DOHH2 (cell line): ENCODE data around the gene EML3.

Source experiments
- EZH2phosphoT487 ChIP-seq: fragments of 200-600 bp; sonication (generic); IDR thresholded peaks from 2 replicates; pipeline ENCODE4 v1.6.1; 2017; ENCODE audit warnings: borderline replicate concordance, mild to moderate bottlenecking, antibody characterized with exemption, low read length, moderate library complexity, mixed read lengths
- TF ChIP-seq, protein P1 (sequence below): fragments of 200-600 bp; sonication (generic); IDR thresholded peaks from one replicate; pipeline ENCODE4 v1.5.1; 2014; ENCODE audit warnings: antibody characterized with exemption, mild to moderate bottlenecking, low read depth, low read length; ENCODE audit not compliant: poor library complexity, severe bottlenecking

GRCh38 chr11:62553839-62554361 lies 58.7 kb downstream of the EML3 start:
- TF ChIP-seq, protein P1, sequence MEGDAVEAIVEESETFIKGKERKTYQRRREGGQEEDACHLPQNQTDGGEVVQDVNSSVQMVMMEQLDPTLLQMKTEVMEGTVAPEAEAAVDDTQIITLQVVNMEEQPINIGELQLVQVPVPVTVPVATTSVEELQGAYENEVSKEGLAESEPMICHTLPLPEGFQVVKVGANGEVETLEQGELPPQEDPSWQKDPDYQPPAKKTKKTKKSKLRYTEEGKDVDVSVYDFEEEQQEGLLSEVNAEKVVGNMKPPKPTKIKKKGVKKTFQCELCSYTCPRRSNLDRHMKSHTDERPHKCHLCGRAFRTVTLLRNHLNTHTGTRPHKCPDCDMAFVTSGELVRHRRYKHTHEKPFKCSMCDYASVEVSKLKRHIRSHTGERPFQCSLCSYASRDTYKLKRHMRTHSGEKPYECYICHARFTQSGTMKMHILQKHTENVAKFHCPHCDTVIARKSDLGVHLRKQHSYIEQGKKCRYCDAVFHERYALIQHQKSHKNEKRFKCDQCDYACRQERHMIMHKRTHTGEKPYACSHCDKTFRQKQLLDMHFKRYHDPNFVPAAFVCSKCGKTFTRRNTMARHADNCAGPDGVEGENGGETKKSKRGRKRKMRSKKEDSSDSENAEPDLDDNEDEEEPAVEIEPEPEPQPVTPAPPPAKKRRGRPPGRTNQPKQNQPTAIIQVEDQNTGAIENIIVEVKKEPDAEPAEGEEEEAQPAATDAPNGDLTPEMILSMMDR, result no peak
- no peak for TF ChIP-seq EZH2phosphoT487
